ENCODE data around the gene HERC2.

Gene HERC2

GRCh38 chr15:28086175-28086703 lies 235.7 kb downstream of the HERC2 start:
- peak; percentile 19 for DNase-seq

GRCh38 chr15:28085489-28086174 lies 236.3 kb downstream of the HERC2 start:
- no peak for DNase-seq

- no peak for DNase-seq
Measured at GRCh38 chr15:28084547-28084946, 237.4 kb downstream of the HERC2 start.

- no peak for DNase-seq
Measured at GRCh38 chr15:28082891-28083684, 238.9 kb downstream of the HERC2 start.

GRCh38 chr15:28081594-28081993 lies 240.4 kb downstream of the HERC2 start:
- no peak for DNase-seq

GRCh38 chr15:28080386-28080785 lies 241.6 kb downstream of the HERC2 start:
- DNase-seq: no peak

- no peak for DNase-seq
Measured at GRCh38 chr15:28079313-28079969, 242.5 kb downstream of the HERC2 start.

GRCh38 chr15:28078191-28078719 lies 243.7 kb downstream of the HERC2 start:
- no peak for DNase-seq

GRCh38 chr15:28075573-28075972 lies 246.4 kb downstream of the HERC2 start:
- no peak for DNase-seq

GRCh38 chr15:28068930-28069329 lies 253.0 kb downstream of the HERC2 start:
- DNase-seq: no peak

GRCh38 chr15:28066231-28066630 lies 255.7 kb downstream of the HERC2 start:
- no peak for DNase-seq

All from stimulated activated naive CD4-positive, alpha-beta T cell treated with Interleukin-2 at 50 U/mL for 16 hours (primary cell).